Adipocyte (in vitro differentiated cells): ENCODE data around the gene PNMA1.

Experiments used
- DNase-seq: peaks from one replicate; pipeline ENCODE4 v3.0.0-alpha.2; 2015; ENCODE audit warnings: low read depth
- H3K27me3 ChIP-seq: replicated peaks from 2 replicates; pipeline ENCODE4 v1.7.0; 2013; ENCODE audit warnings: mild to moderate bottlenecking, low read length, moderate library complexity; ENCODE audit not compliant: control insufficient read depth, insufficient read depth
- H3K36me3 ChIP-seq: 2 replicates; pipeline ENCODE4 v1.7.0; 2013; ENCODE audit warnings: low read length, mild to moderate bottlenecking, moderate library complexity; ENCODE audit not compliant: control insufficient read depth, insufficient read depth, severe bottlenecking
- H3K4me1 ChIP-seq: 2 replicates; pipeline ENCODE4 v1.7.0; 2013; ENCODE audit warnings: mild to moderate bottlenecking, low read length, moderate library complexity; ENCODE audit not compliant: control insufficient read depth, insufficient read depth
- H3K4me3 ChIP-seq: 2 replicates; pipeline ENCODE4 v1.7.0; 2013; ENCODE audit warnings: mild to moderate bottlenecking, low read length, moderate library complexity
- H3K9ac ChIP-seq: 2 replicates; pipeline ENCODE4 v1.7.0; 2013; ENCODE audit warnings: mild to moderate bottlenecking, low read length, moderate library complexity
- H3K9me3 ChIP-seq: 2 replicates; pipeline ENCODE4 v1.7.0; 2013; ENCODE audit warnings: mild to moderate bottlenecking, low read length, moderate library complexity; ENCODE audit not compliant: control insufficient read depth

PNMA1 gene

GRCh38 chr14:73718418-73719251, 4.5 kb upstream of the PNMA1 start:
- DNase-seq = no peak
- Histone ChIP-seq H3K9ac (no peak overlapping the region), H3K9me3 (no peaks in the 10 kb centered on the region), H3K36me3 (peaks cover 62% of the 10 kb centered on the region), H3K4me1 (peaks cover 21% of the 10 kb centered on the region), H3K4me3 (no peak overlapping the region), H3K27me3 (no peaks in the 10 kb centered on the region)

- DNase-seq = no peak
- no peak overlapping the region for H3K4me3 ChIP-seq
- H3K36me3 ChIP-seq = peaks cover 62% of the 10 kb centered on the region
Observed at GRCh38 chr14:73717711-73718417, 3.7 kb upstream of the PNMA1 start.

GRCh38 chr14:73717266-73717665, 3.1 kb upstream of the PNMA1 start:
- no peak overlapping the region for H3K9ac ChIP-seq
- no peaks in the 10 kb centered on the region for H3K27me3 ChIP-seq
- peak; percentile 47 for DNase-seq
- peaks cover 58% of the 10 kb centered on the region for H3K36me3 ChIP-seq
- no peak overlapping the region for H3K4me3 ChIP-seq
- peaks cover 9% of the 10 kb centered on the region for H3K4me1 ChIP-seq
- no peaks in the 10 kb centered on the region for H3K9me3 ChIP-seq

More at GRCh38 chr14:73717711-73718417, 3.7 kb upstream of the PNMA1 start:
- H3K9me3 ChIP-seq = no peaks in the 10 kb centered on the region
- peaks cover 13% of the 10 kb centered on the region for H3K4me1 ChIP-seq
- H3K27me3 ChIP-seq = no peaks in the 10 kb centered on the region
- no peak overlapping the region for H3K9ac ChIP-seq

GRCh38 chr14:73715707-73716106, 1.5 kb upstream of the PNMA1 start:
- DNase-seq = no peak
- Histone ChIP-seq H3K27me3 (no peaks in the 10 kb centered on the region), H3K4me1 (peaks cover 16% of the 10 kb centered on the region), H3K9me3 (no peaks in the 10 kb centered on the region), H3K4me3 (no peak overlapping the region), H3K9ac (no peak overlapping the region), H3K36me3 (peaks cover 46% of the 10 kb centered on the region)

- Histone ChIP-seq H3K9ac (peak overlapping the region; percentile 91), H3K4me1 (peaks cover 16% of the 10 kb centered on the region), H3K4me3 (peak overlapping the region; percentile 90), H3K36me3 (peaks cover 38% of the 10 kb centered on the region), H3K27me3 (no peaks in the 10 kb centered on the region), H3K9me3 (no peaks in the 10 kb centered on the region)
- peak; percentile 48 for DNase-seq
Observed at GRCh38 chr14:73714656-73715081, 485 bp upstream of the PNMA1 start.

GRCh38 chr14:73713206-73713802, 880 bp downstream of the PNMA1 start:
- no peaks in the 10 kb centered on the region for H3K27me3 ChIP-seq
- peak overlapping the region; percentile 91 for H3K9ac ChIP-seq
- DNase-seq = no peak
- H3K4me3 ChIP-seq = peak overlapping the region; percentile 90
- H3K4me1 ChIP-seq = peaks cover 16% of the 10 kb centered on the region
- H3K9me3 ChIP-seq = no peaks in the 10 kb centered on the region
- H3K36me3 ChIP-seq = peaks cover 29% of the 10 kb centered on the region

- DNase-seq = peak; percentile 50
- peaks cover 16% of the 10 kb centered on the region for H3K4me1 ChIP-seq
- H3K9ac ChIP-seq = peak overlapping the region; percentile 91
- H3K4me3 ChIP-seq = peak overlapping the region; percentile 90
- H3K36me3 ChIP-seq = peaks cover 22% of the 10 kb centered on the region
- H3K27me3 ChIP-seq = no peaks in the 10 kb centered on the region
- H3K9me3 ChIP-seq = no peaks in the 10 kb centered on the region
Observed at GRCh38 chr14:73712540-73713180, 1.5 kb downstream of the PNMA1 start.

GRCh38 chr14:73712071-73712506, 2.1 kb downstream of the PNMA1 start:
- H3K36me3 ChIP-seq = peaks cover 17% of the 10 kb centered on the region
- peak overlapping the region; percentile 90 for H3K4me3 ChIP-seq
- peaks cover 16% of the 10 kb centered on the region for H3K4me1 ChIP-seq
- H3K9ac ChIP-seq = peak overlapping the region; percentile 91
- no peaks in the 10 kb centered on the region for H3K27me3 ChIP-seq
- DNase-seq = peak; percentile 27
- H3K9me3 ChIP-seq = no peaks in the 10 kb centered on the region

- no peaks in the 10 kb centered on the region for H3K9me3 ChIP-seq
- peaks cover 5% of the 10 kb centered on the region for H3K36me3 ChIP-seq
- H3K27me3 ChIP-seq = no peaks in the 10 kb centered on the region
- no peak overlapping the region for H3K4me3 ChIP-seq
- H3K9ac ChIP-seq = no peak overlapping the region
- no peak for DNase-seq
- peaks cover 16% of the 10 kb centered on the region for H3K4me1 ChIP-seq
Observed at GRCh38 chr14:73710737-73711136, 3.4 kb downstream of the PNMA1 start.

- Histone ChIP-seq H3K4me3 (no peak overlapping the region), H3K9ac (no peak overlapping the region), H3K27me3 (no peaks in the 10 kb centered on the region), H3K4me1 (peaks cover 16% of the 10 kb centered on the region), H3K36me3 (no peaks in the 10 kb centered on the region), H3K9me3 (no peaks in the 10 kb centered on the region)
- DNase-seq = no peak
Observed at GRCh38 chr14:73709904-73710469, 4.2 kb downstream of the PNMA1 start.
